ENCODE results near the gene CNGA3. TPM values are rescaled to one million over a fixed set of nuclear protein-coding genes. Genes with fewer than 3 reads are reported as not detected.
"Not testable (repeated sequence)": the region's sequence is repeated elsewhere in the genome, so short reads cannot be mapped to it uniquely, and the experiment has no call there.

Gene CNGA3
- total RNA-seq, 1 experiment from 2014 or later, result not detected

- no peak overlapping the region for H3K4ac ChIP-seq (ENCODE audit: low read depth, low read length)
- no peak overlapping the region for H3K4me2 ChIP-seq (ENCODE audit: insufficient read depth, insufficient read length, low read length)
- H4K20me1 ChIP-seq (ENCODE audit: control insufficient read depth, insufficient read depth, insufficient read length), result no peaks in the 10 kb centered on the region
- H4K5ac ChIP-seq (ENCODE audit: insufficient read length, low read depth, low read length), result no peak overlapping the region
- no peak overlapping the region for H2AK5ac ChIP-seq (ENCODE audit: insufficient read length, low read length)
- H2BK5ac ChIP-seq (ENCODE audit: insufficient read length, low read length), result no peak overlapping the region
- Mint-ChIP-seq H3K9me3 (peaks cover 56 to 62% of the 10 kb centered on the region in 2 experiments), H3K4me3 (no peak overlapping the region), H3K27me3 (ENCODE audit: low read depth) (peaks cover 5% of the 10 kb centered on the region; the same call in 1 of the 2 replicates), H3K4me1 (peaks cover 33 to 34% of the 10 kb centered on the region in 2 experiments), H3K36me3 (ENCODE audit: insufficient read depth in 1 of 3, low read depth in 3 of 3) (peaks cover 14 to 75% (median 46%) of the 10 kb centered on the region in 3 experiments), H3K27ac (no peak overlapping the region)
- no peaks in the 10 kb centered on the region for H3K23me2 ChIP-seq (ENCODE audit: insufficient read length, low read depth, low read length, poor library complexity, severe bottlenecking)
- H3K4me1 ChIP-seq (ENCODE audit: insufficient read depth, low read length), result no peaks in the 10 kb centered on the region
- no peak overlapping the region for H2BK120ac ChIP-seq (ENCODE audit: low read depth, low read length, poor library complexity, severe bottlenecking)
- H3K9me3 ChIP-seq (ENCODE audit: control insufficient read depth, low read depth, low read length), result peaks cover 17% of the 10 kb centered on the region
- no peak overlapping the region for H4K8ac ChIP-seq (replicated peaks; ENCODE audit: insufficient read length, low read depth, low read length)
- H3K27me3 ChIP-seq (ENCODE audit: insufficient read depth, low read length), result no peaks in the 10 kb centered on the region
- no peak overlapping the region for H2BK20ac ChIP-seq (ENCODE audit: low read depth, low read length, poor library complexity, severe bottlenecking)
- H2BK15ac ChIP-seq (ENCODE audit: low read depth, low read length), result no peak overlapping the region
- H3K14ac ChIP-seq (ENCODE audit: insufficient read depth, low read length), result no peak overlapping the region
- no peak for DNase-seq
- H3K79me2 ChIP-seq (ENCODE audit: insufficient read depth, low read length), result no peaks in the 10 kb centered on the region
- no peak overlapping the region for H3K9ac ChIP-seq (ENCODE audit: extremely low read depth, insufficient read length, low read length)
- no peak overlapping the region for H3T11ph ChIP-seq (ENCODE audit: low read length)
- H3K56ac ChIP-seq (ENCODE audit: insufficient read length, low read depth, low read length), result no peak overlapping the region
- no peak overlapping the region for H2BK12ac ChIP-seq (ENCODE audit: insufficient read length, low read depth, low read length)
- no peaks in the 10 kb centered on the region for H3K79me1 ChIP-seq (ENCODE audit: insufficient read depth, low read depth, low read length, poor library complexity, severe bottlenecking)
- H3K23ac ChIP-seq (ENCODE audit: insufficient read length, low read depth, low read length), result no peak overlapping the region
- no CpG with 5 or more reads among the region's 3 CpGs for WGBS (ENCODE audit: extremely low coverage, insufficient read length, low lambda C conversion rate)
- H4K91ac ChIP-seq (ENCODE audit: insufficient read length, low read depth, low read length), result no peak overlapping the region
- H3K27ac ChIP-seq (ENCODE audit: insufficient read length, low read depth, low read length), result no peak overlapping the region
- TF ChIP-seq CTCF (conservative IDR thresholded peaks at IDR 0.05), result no peak
- H3K18ac ChIP-seq (ENCODE audit: insufficient read length, low read depth, low read length), result no peak overlapping the region
- H2AFZ ChIP-seq (ENCODE audit: low read length), result no peak overlapping the region
These were observed 88.2 kb downstream of the CNGA3 start for GRCh38 chr2:98434492-98434891.

DNA sequence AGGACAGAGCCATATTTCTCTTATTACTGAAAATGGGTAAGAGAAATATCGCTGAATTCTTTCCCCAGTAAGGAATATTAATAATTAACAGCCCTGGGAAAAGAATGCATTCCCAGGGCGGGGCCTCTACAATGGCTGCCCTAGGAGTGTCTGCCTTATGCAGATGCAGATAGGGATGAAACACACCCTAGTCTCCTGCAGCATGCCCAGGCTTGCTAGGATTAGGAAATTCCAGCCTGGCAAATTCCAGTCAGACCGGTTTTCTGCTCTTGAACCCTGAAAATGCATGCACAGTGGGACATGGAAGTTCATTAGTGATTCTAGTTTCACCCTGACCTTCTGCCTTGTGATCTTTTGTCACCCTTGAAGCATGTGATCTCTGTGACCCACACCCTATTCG is 89.4 kb downstream of the CNGA3 start:
- not testable (repeated sequence) for H3K27me3 Mint-ChIP-seq (ENCODE audit: low read depth); H3K18ac ChIP-seq (ENCODE audit: insufficient read length, low read depth, low read length); H2BK15ac ChIP-seq (ENCODE audit: low read depth, low read length); H4K91ac ChIP-seq (ENCODE audit: insufficient read length, low read depth, low read length); H4K8ac ChIP-seq (replicated peaks; ENCODE audit: insufficient read length, low read depth, low read length); H3T11ph ChIP-seq (ENCODE audit: low read length); H2AFZ ChIP-seq (ENCODE audit: low read length); H2BK5ac ChIP-seq (ENCODE audit: insufficient read length, low read length); H3K23me2 ChIP-seq (ENCODE audit: insufficient read length, low read depth, low read length, poor library complexity, severe bottlenecking); H3K79me1 ChIP-seq (ENCODE audit: insufficient read depth, low read depth, low read length, poor library complexity, severe bottlenecking); H3K14ac ChIP-seq (ENCODE audit: insufficient read depth, low read length); H3K4me1 ChIP-seq (ENCODE audit: insufficient read depth, low read length); H3K9ac ChIP-seq (ENCODE audit: extremely low read depth, insufficient read length, low read length); H3K23ac ChIP-seq (ENCODE audit: insufficient read length, low read depth, low read length); H3K79me2 ChIP-seq (ENCODE audit: insufficient read depth, low read length); H2AK5ac ChIP-seq (ENCODE audit: insufficient read length, low read length); H4K5ac ChIP-seq (ENCODE audit: insufficient read length, low read depth, low read length); H3K27me3 ChIP-seq (ENCODE audit: insufficient read depth, low read length); H3K4me2 ChIP-seq (ENCODE audit: insufficient read depth, insufficient read length, low read length); H3K56ac ChIP-seq (ENCODE audit: insufficient read length, low read depth, low read length); H3K4me3 Mint-ChIP-seq; H4K20me1 ChIP-seq (ENCODE audit: control insufficient read depth, insufficient read depth, insufficient read length); H3K27ac ChIP-seq (ENCODE audit: insufficient read length, low read depth, low read length); H3K4ac ChIP-seq (ENCODE audit: low read depth, low read length); H2BK12ac ChIP-seq (ENCODE audit: insufficient read length, low read depth, low read length); H2BK120ac ChIP-seq (ENCODE audit: low read depth, low read length, poor library complexity, severe bottlenecking); H2BK20ac ChIP-seq (ENCODE audit: low read depth, low read length, poor library complexity, severe bottlenecking)
- peak overlapping the region in 2 of 3 experiments; percentile 87 to 90; a peak in 4 of 7 replicates for H3K27ac Mint-ChIP-seq
- peak; percentile 37 for DNase-seq
- no CpG with 5 or more reads among the region's 4 CpGs for WGBS (ENCODE audit: extremely low coverage, insufficient read length, low lambda C conversion rate)
- peaks cover 17% of the 10 kb centered on the region for H3K9me3 ChIP-seq (ENCODE audit: control insufficient read depth, low read depth, low read length)
- peaks cover 30 to 31% of the 10 kb centered on the region in 2 experiments for H3K4me1 Mint-ChIP-seq
- peaks cover 62% of the 10 kb centered on the region in 2 experiments for H3K9me3 Mint-ChIP-seq
- peaks cover 15 to 74% (median 50%) of the 10 kb centered on the region in 3 experiments for H3K36me3 Mint-ChIP-seq (ENCODE audit: insufficient read depth in 1 of 3, low read depth in 3 of 3)
